Kidney (tissue), 14 donors: ENCODE results near the gene LMO4. TPM values are rescaled to one million over a fixed set of nuclear protein-coding genes. Genes with fewer than 3 reads are reported as not detected.

Source experiments
- DNase-seq, 5 donors: peaks; one replicate each; pipeline ENCODE4 v3.0.0-alpha.2; 2013 to 2020
- FAIRE-seq: peaks from 2 replicates; lab custom pipeline; 2012; peaks lifted over from hg19 to GRCh38; lab: Jason Lieb, UNC
- H3K27ac ChIP-seq, 2 donors: one replicate each; pipeline ENCODE4 v1.7.0; 2013; ENCODE audit warnings: low read depth in 2 of 2, low read length in 2 of 2, inconsistent platforms in 1 of 2
- H3K27me3 ChIP-seq: one replicate; pipeline ENCODE4 v1.7.1; 2013; ENCODE audit warnings: low read length, inconsistent platforms; ENCODE audit not compliant: control insufficient read depth, insufficient read depth
- H3K36me3 ChIP-seq, 3 donors: one replicate each; pipeline versions ENCODE4 v1.7.0 to v1.7.1; 2013; ENCODE audit warnings: low read length in 3 of 3, control low read depth in 1 of 3, inconsistent platforms in 1 of 3; ENCODE audit not compliant: insufficient read depth in 3 of 3, control insufficient read depth in 2 of 3
- H3K4me1 ChIP-seq, 3 donors: one replicate each; pipeline versions ENCODE4 v1.7.0 to v1.7.1; 2013; ENCODE audit warnings: low read length in 3 of 3, inconsistent platforms in 1 of 3, low read depth in 1 of 3; ENCODE audit not compliant: control insufficient read depth in 2 of 3, insufficient read depth in 2 of 3
- H3K4me3 ChIP-seq, 3 donors: one replicate each; pipeline versions ENCODE4 v1.7.0 to v1.8.1; 2013; ENCODE audit warnings: low read length in 3 of 3, control low read depth in 1 of 3, inconsistent platforms in 1 of 3
- H3K9ac ChIP-seq, 3 donors: one replicate each; pipeline versions ENCODE4 v1.7.0 to v1.7.1; 2013; ENCODE audit warnings: low read length in 3 of 3, control low read depth in 1 of 3, inconsistent platforms in 1 of 3
- H3K9me3 ChIP-seq, 3 donors: one replicate each; pipeline versions ENCODE4 v1.7.0 to v1.7.1; 2013; ENCODE audit warnings: low read length in 3 of 3, control low read depth in 1 of 3, inconsistent platforms in 1 of 3; ENCODE audit not compliant: control insufficient read depth in 2 of 3, insufficient read depth in 1 of 3
- intact Hi-C: fragments of 100-400 bp; cut with DNase I; formaldehyde crosslinking; loops from one replicate; pipeline ENCODE4 v1.11.1; 2022
- polyA plus RNA-seq: library from polyadenylated mRNA; stranded (reverse); fragments of 350-450 nt; fragmentation: Illumina TruSeq; extraction: RNeasy Lipid Tissue Mini Kit (QIAGEN cat#74804); gene quantifications from one replicate; pipeline ENCODE4 v1.2.3, GENCODE V29; 2014; ENCODE audit warnings: low read depth, low replicate concordance; ENCODE audit not compliant: insufficient read depth
- total RNA-seq: library from RNA; stranded (reverse); fragmentation: NEBNext Ultra II Directional; extraction: Animal tissue kit (Norgen Biotek cat#: 25700); gene quantifications from one replicate; pipeline ENCODE4 v1.2.1, GENCODE V29; 2021
- TF ChIP-seq, protein P1 (sequence below): IDR thresholded peaks from 3 replicates; pipeline ENCODE4 v1.5.1; 2012; ENCODE audit warnings: mild to moderate bottlenecking, moderate library complexity, borderline replicate concordance; ENCODE audit not compliant: insufficient read depth; ENCODE audit errors: extremely low read depth
- donor health status: control.
- donor health status: control.
- donor health status: control.
- donor health status: control.
- donor health status: control.
- donor health status: DM: yes; HTN: yes; CAD: no.
- donor health status: Normal renal cell carcinoma (clear cell type).

LMO4 gene
- total and polyA plus RNA-seq, 2 donors from 2014 or later: 39.1 to 56.2 TPM

GRCh38 chr1:87356591-87356990, 27.9 kb downstream of the LMO4 start:
- H3K9me3 ChIP-seq: no peaks in the 10 kb centered on the region
- H3K9ac ChIP-seq: no peak overlapping the region
- intact Hi-C loops: no loop called here
- no peaks in the 10 kb centered on the region for H3K27me3 ChIP-seq
- TF ChIP-seq, protein P1, sequence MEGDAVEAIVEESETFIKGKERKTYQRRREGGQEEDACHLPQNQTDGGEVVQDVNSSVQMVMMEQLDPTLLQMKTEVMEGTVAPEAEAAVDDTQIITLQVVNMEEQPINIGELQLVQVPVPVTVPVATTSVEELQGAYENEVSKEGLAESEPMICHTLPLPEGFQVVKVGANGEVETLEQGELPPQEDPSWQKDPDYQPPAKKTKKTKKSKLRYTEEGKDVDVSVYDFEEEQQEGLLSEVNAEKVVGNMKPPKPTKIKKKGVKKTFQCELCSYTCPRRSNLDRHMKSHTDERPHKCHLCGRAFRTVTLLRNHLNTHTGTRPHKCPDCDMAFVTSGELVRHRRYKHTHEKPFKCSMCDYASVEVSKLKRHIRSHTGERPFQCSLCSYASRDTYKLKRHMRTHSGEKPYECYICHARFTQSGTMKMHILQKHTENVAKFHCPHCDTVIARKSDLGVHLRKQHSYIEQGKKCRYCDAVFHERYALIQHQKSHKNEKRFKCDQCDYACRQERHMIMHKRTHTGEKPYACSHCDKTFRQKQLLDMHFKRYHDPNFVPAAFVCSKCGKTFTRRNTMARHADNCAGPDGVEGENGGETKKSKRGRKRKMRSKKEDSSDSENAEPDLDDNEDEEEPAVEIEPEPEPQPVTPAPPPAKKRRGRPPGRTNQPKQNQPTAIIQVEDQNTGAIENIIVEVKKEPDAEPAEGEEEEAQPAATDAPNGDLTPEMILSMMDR: no peak
- no peaks in the 10 kb centered on the region for H3K4me1 ChIP-seq
- H3K27ac ChIP-seq: no peak overlapping the region
- no peak for FAIRE-seq
- no peaks in the 10 kb centered on the region for H3K36me3 ChIP-seq
- no peak overlapping the region for H3K4me3 ChIP-seq
- no peak for DNase-seq

GRCh38 chr1:87358219-87358618, 29.5 kb downstream of the LMO4 start:
- TF ChIP-seq, protein P1: no peak
- H3K9me3 ChIP-seq: no peaks in the 10 kb centered on the region
- H3K36me3 ChIP-seq: no peaks in the 10 kb centered on the region
- H3K27me3 ChIP-seq: no peaks in the 10 kb centered on the region
- H3K9ac ChIP-seq: no peak overlapping the region
- H3K27ac ChIP-seq: no peak overlapping the region
- FAIRE-seq (no peak), DNase-seq (no peak)
- H3K4me3 ChIP-seq: no peak overlapping the region
- intact Hi-C loops: no loop called here
- no peaks in the 10 kb centered on the region for H3K4me1 ChIP-seq

DNA sequence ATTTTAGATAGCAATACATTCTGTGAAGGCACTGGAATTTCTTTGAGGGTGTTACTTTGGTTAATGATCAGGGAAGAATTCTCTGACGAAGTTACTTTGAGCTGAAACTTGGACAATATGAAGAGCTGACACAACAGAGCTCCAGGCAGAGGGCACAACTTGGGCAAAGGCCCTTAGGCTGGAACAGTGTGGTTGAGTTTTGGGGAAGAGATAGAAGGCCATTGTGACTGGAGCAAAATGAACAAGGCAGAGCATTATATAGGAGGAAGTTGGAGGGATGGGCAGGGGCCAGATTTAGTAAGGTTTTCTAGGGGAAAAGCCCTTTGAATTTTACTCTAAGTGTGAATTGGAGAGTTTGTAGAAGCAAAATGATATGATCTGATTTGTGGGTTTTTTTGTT, 30.9 kb downstream of the LMO4 start:
- Histone ChIP-seq H3K36me3 (no peaks in the 10 kb centered on the region), H3K27me3 (no peaks in the 10 kb centered on the region), H3K4me1 (no peaks in the 10 kb centered on the region), H3K9ac (no peak overlapping the region), H3K27ac (no peak overlapping the region), H3K9me3 (no peaks in the 10 kb centered on the region), H3K4me3 (no peak overlapping the region)
- TF ChIP-seq, protein P1: no peak
- intact Hi-C loops: no loop called here
- FAIRE-seq: no peak
- DNase-seq: no peak
